ENCODE data around the gene CDH22.

CDH22 gene

DNA sequence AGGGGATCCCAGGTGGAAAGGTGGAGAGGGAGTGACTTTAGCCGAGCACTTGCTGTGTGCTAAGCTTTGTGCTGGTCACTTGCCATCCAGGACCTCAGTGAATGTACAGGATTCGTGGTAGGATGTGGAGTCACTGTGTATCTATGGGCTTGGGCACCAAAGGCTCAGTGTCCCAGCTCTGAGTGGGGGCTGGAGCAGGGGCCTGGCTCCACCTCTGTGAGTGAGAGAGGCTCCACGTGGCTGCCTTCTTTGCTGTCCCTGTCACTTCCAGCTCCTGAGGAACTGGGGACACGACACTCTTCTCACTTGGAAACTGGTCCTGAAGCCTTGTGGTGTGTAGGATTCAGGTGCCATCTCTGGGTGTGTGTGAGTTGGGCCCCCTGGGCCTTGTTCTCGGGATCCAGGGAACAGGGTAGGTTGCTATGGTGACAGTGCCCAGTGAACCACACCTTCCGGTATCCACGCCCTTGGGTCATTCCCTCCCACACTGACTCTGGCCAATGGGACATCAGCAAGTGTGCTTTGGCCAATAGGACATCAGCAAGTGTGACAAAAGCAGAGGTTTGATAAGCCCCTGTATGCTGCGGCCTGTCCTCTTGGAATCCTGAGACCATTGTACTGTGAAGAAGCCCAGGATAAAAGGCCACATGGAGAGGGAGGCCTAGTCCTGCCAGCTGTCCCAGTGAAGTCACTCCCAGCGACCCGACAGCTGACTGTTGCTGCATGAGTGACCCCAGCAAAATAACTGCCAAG, 87.7 kb downstream of the CDH22 start:
- no peaks in the 10 kb centered on the region for H3K36me3 Mint-ChIP-seq

GRCh38 chr20:46219920-46220319, 88.4 kb downstream of the CDH22 start:
- no peak for ATAC-seq
- Mint-ChIP-seq H3K4me1 (no peaks in the 10 kb centered on the region), H3K4me3 (no peak overlapping the region), H3K27ac (no peak overlapping the region), H3K36me3 (no peaks in the 10 kb centered on the region), H3K27me3 (peaks cover 25% of the 10 kb centered on the region), H3K9me3 (no peaks in the 10 kb centered on the region)

More for the DNA sequence above, 87.7 kb downstream of the CDH22 start:
- H3K4me3 Mint-ChIP-seq = no peak overlapping the region
- ATAC-seq = peak; percentile 6
- H3K4me1 Mint-ChIP-seq = no peaks in the 10 kb centered on the region
- H3K9me3 Mint-ChIP-seq = no peaks in the 10 kb centered on the region
- H3K27me3 Mint-ChIP-seq = peaks cover 25% of the 10 kb centered on the region
- H3K27ac Mint-ChIP-seq = no peak overlapping the region

- no peak overlapping the region for H3K27ac Mint-ChIP-seq
- H3K4me1 Mint-ChIP-seq = no peaks in the 10 kb centered on the region
- H3K4me3 Mint-ChIP-seq = no peak overlapping the region
- peaks cover 25% of the 10 kb centered on the region for H3K27me3 Mint-ChIP-seq
- H3K9me3 Mint-ChIP-seq = no peaks in the 10 kb centered on the region
- no peaks in the 10 kb centered on the region for H3K36me3 Mint-ChIP-seq
- no peak for ATAC-seq
These were observed 89.1 kb downstream of the CDH22 start for GRCh38 chr20:46219190-46219589.

GRCh38 chr20:46218656-46219055, 89.6 kb downstream of the CDH22 start:
- Mint-ChIP-seq H3K4me1 (no peaks in the 10 kb centered on the region), H3K4me3 (no peak overlapping the region), H3K9me3 (no peaks in the 10 kb centered on the region), H3K27me3 (peaks cover 25% of the 10 kb centered on the region), H3K36me3 (no peaks in the 10 kb centered on the region), H3K27ac (no peak overlapping the region)
- ATAC-seq = no peak

GRCh38 chr20:46217583-46217982, 90.7 kb downstream of the CDH22 start:
- Mint-ChIP-seq H3K27ac (no peak overlapping the region), H3K36me3 (no peaks in the 10 kb centered on the region), H3K27me3 (peaks cover 25% of the 10 kb centered on the region), H3K9me3 (no peaks in the 10 kb centered on the region), H3K4me3 (no peak overlapping the region), H3K4me1 (no peaks in the 10 kb centered on the region)
- ATAC-seq = no peak

- ATAC-seq = no peak
- Mint-ChIP-seq H3K4me1 (no peaks in the 10 kb centered on the region), H3K27ac (no peak overlapping the region), H3K9me3 (no peaks in the 10 kb centered on the region), H3K27me3 (peaks cover 31% of the 10 kb centered on the region), H3K36me3 (no peaks in the 10 kb centered on the region), H3K4me3 (no peak overlapping the region)
These were observed 91.4 kb downstream of the CDH22 start for GRCh38 chr20:46216770-46217464.

GRCh38 chr20:46215913-46216707, 92.2 kb downstream of the CDH22 start:
- no peak overlapping the region for H3K4me3 Mint-ChIP-seq
- H3K4me1 Mint-ChIP-seq = no peaks in the 10 kb centered on the region
- no peak overlapping the region for H3K27ac Mint-ChIP-seq
- H3K27me3 Mint-ChIP-seq = peaks cover 35% of the 10 kb centered on the region
- H3K36me3 Mint-ChIP-seq = no peaks in the 10 kb centered on the region
- ATAC-seq = no peak
- no peaks in the 10 kb centered on the region for H3K9me3 Mint-ChIP-seq

DNA sequence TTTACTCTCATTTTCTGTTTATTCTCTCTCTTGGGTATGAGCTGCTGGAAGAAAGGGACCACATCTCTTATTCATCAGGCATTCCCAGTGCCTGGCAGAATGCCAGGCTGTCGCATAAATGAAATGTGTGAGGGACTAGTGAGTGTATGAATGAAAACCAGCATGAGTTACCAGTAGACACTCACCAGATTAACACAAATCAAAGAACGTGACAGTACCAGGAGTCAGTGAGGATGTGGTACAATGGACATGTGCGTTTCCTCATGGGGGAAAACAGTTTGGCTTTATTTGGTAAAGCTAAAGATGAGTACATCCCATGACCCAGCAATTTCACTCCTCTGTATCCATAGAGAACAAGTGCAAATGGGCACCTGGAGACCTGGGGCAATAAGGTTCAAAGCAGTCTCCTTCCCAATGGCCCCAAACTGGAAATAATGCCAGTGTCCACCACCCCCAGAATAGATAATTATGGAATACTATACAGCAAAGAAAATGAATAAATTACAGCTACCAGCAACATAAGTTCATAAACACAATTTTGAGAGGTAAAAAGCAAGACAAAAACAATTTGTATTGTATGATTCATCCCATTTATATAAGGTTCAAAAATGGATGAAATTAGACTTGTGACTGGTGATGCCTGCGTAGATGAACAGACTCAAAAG, 93.3 kb downstream of the CDH22 start:
- no peak for ATAC-seq
- Mint-ChIP-seq H3K27me3 (peaks cover 35% of the 10 kb centered on the region), H3K4me3 (no peak overlapping the region)

DNA sequence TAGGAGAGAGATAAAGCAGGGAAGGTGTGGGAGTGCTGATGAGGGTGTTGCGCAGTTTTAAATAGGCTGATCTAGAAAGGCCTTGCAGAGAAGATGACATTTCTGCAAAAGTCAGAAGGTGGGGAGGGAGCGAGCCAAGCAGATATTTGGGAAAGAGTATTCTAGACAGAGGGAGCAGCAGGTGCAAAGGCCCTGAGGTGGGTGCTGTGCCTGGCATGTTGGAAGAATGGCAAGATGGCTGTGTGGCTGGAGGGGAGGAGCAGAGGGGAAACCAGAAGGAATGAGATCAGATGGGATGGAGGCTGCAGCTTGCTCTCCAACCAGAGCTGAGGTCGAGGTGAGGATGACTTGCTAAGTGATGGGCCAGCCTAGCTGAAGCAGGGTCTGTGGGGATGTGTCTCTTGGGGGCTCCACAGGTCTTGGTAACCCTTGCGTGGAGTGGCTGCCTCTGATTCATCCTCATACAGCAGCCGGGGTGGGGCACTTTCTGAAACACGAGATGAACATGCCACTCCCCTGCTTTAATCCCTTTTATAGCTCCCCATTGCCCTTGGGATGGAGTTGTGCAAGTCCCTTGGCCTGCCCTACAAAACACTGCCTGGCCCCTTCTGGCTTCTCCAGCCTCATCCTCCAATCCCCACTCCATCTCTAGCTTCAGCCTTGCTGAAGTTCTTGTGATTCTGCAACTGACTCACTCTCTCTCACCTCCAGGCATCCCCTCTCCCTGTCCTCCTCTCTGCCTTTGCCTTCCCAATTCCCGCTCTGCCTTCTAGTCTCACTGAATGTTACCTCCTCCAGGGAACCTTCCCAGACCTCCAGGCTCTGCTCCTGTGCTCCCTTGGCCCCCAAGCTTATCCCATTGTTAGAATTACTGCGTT, 94.1 kb downstream of the CDH22 start:
- Mint-ChIP-seq H3K36me3 (no peaks in the 10 kb centered on the region), H3K9me3 (no peaks in the 10 kb centered on the region)

More for the DNA sequence above, 93.3 kb downstream of the CDH22 start:
- no peak overlapping the region for H3K27ac Mint-ChIP-seq
- no peaks in the 10 kb centered on the region for H3K36me3 Mint-ChIP-seq
- no peaks in the 10 kb centered on the region for H3K9me3 Mint-ChIP-seq
- no peaks in the 10 kb centered on the region for H3K4me1 Mint-ChIP-seq

DNA sequence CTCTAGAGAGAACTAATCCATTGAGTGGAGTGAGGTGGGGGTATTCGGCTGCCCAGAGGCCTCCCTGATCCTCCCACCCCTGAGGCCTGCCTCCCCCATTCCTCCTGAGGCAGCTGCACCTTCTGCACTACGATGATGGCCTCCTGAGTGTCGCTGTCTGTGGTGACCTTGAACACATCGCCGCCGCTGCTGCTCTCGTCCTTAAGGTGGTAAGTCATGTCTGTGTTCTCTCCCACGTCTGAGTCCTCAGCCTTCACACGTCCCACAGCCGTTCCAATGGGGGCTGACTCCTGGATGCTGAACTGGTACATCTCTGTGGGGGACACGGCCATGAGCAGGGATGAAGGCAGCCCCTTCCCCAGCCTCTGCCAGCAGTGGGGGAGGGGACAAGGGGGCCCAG, 95.4 kb downstream of the CDH22 start:
- ATAC-seq = no peak
- H3K36me3 Mint-ChIP-seq = no peaks in the 10 kb centered on the region
- H3K4me1 Mint-ChIP-seq = no peaks in the 10 kb centered on the region
- peaks cover 52% of the 10 kb centered on the region for H3K27me3 Mint-ChIP-seq
- H3K9me3 Mint-ChIP-seq = no peaks in the 10 kb centered on the region
- no peak overlapping the region for H3K4me3 Mint-ChIP-seq
- H3K27ac Mint-ChIP-seq = no peak overlapping the region

More for the DNA sequence above, 94.1 kb downstream of the CDH22 start:
- Mint-ChIP-seq H3K27ac (no peak overlapping the region), H3K27me3 (peaks cover 43% of the 10 kb centered on the region), H3K4me3 (no peak overlapping the region), H3K4me1 (no peaks in the 10 kb centered on the region)
- ATAC-seq = no peak

GRCh38 chr20:46212252-46212651, 96.0 kb downstream of the CDH22 start:
- Mint-ChIP-seq H3K36me3 (no peaks in the 10 kb centered on the region), H3K27me3 (peaks cover 52% of the 10 kb centered on the region), H3K4me1 (no peaks in the 10 kb centered on the region), H3K27ac (no peak overlapping the region), H3K9me3 (no peaks in the 10 kb centered on the region), H3K4me3 (no peak overlapping the region)
- ATAC-seq = no peak

DNA sequence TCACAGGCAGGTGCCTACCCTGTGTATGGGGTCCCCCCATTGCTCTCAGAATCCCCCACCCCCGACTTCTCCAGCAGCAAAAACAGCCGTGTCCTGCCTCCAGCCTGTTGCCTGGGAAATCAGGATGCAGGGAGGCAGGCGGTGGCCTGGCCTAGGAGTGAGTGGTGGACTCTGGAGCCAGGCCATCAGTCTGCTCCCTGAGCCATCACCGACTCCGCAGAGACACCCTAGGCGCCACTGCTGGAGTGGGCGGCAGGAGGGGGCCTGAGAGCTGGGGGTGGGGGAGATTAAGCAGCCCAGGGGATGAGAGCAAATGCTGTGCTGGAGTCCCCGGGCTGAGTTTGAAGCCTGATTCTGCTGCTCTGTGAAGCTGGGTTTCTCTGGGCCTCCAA, 97.0 kb downstream of the CDH22 start:
- H3K9me3 Mint-ChIP-seq = no peaks in the 10 kb centered on the region
- H3K4me3 Mint-ChIP-seq = no peak overlapping the region
- H3K27ac Mint-ChIP-seq = no peak overlapping the region
- ATAC-seq = no peak
- peaks cover 9% of the 10 kb centered on the region for H3K4me1 Mint-ChIP-seq
- H3K36me3 Mint-ChIP-seq = no peaks in the 10 kb centered on the region
- H3K27me3 Mint-ChIP-seq = peaks cover 52% of the 10 kb centered on the region

DNA sequence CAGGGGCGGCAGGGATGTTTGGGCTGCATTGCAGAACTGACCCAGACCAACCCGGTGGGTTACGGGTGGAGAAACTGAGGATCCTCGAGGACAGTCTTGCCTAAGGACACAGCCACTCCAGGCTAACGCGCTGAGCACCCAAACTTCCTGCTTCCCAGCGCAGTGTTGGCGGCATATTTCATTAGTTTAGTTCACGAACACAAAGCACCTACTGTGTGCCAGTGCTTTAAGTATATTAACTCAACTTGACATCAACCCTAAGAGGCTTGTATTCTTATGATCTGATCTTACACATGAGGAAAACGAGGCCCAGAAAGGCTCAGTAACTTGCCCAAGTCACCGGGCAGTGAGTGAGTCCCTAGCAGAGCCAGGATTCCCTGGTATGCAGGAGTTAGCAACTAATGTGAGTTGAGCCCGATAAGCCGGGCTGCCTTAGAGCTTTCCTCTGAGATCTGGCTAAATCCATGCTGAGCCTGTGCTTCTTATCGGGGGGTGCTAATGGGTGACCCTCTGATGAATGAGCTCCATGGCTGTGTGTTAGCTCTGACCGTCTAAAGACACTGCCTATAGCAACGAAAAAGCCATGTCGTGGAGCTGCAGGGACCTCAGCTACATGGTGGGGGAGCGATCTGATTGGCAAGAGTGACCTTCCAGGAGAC, 97.5 kb downstream of the CDH22 start:
- Mint-ChIP-seq H3K36me3 (no peaks in the 10 kb centered on the region), H3K4me3 (no peak overlapping the region), H3K9me3 (no peaks in the 10 kb centered on the region), H3K27me3 (peaks cover 52% of the 10 kb centered on the region), H3K4me1 (peaks cover 14% of the 10 kb centered on the region), H3K27ac (no peak overlapping the region)
- ATAC-seq = no peak
